PC-3 (cell line): ENCODE data around the gene FAM20B. TPM values are rescaled to one million over a fixed set of nuclear protein-coding genes. Genes with fewer than 3 reads are reported as not detected.

Experiments
- ATAC-seq: fragments of 200-7000 bp; cut with Tn5 transposase; 2 replicates; pipeline ENCODE4 v1.9.1; 2020; ENCODE audit warnings: mild to moderate bottlenecking, moderate library complexity
- BruUV-seq: library from RNA; stranded (reverse); fragments of 400-500 nt; replicated peaks from 2 replicates; lab custom pipeline; 2021; lab: Mats Ljungman, UMichigan
- CTCF ChIA-PET: fragments of 300-600 bp; sonication (Branson Sonifier 250); formaldehyde crosslinking; loops from one replicate; lab custom pipeline; 2022; ENCODE audit warnings: antibody characterized with exemption; lab: Charles Lee
- POLR2A ChIA-PET: fragments of 300-600 bp; sonication (Branson Sonifier 250); formaldehyde crosslinking; loops from one replicate; lab custom pipeline; 2022; ENCODE audit warnings: antibody characterized with exemption; ENCODE audit not compliant: unreplicated experiment; lab: Charles Lee
- DNase-seq: peaks from one replicate; pipeline ENCODE4 v3.0.0-alpha.2; 2015
- H2AFZ ChIP-seq: fragments of 300-600 bp; sonication (generic); 2 replicates; pipeline ENCODE4 v1.6.0; 2016; ENCODE audit warnings: antibody characterized with exemption, low read length
- H3F3A ChIP-seq: fragments of 300-600 bp; sonication (generic); one replicate; pipeline ENCODE4 v1.6.0; 2017; ENCODE audit warnings: antibody characterized with exemption, low read length, control low read depth, mild to moderate bottlenecking; ENCODE audit not compliant: unreplicated experiment
- H3K27ac ChIP-seq: fragments of 300-600 bp; sonication (generic); 2 replicates; pipeline ENCODE4 v1.5.1; 2016; ENCODE audit warnings: mild to moderate bottlenecking, low read length
- H3K27me3 ChIP-seq: fragments of 300-600 bp; sonication (generic); 2 replicates; pipeline ENCODE4 v1.6.1; 2016; ENCODE audit warnings: low read length, mixed read lengths
- H3K36me3 ChIP-seq: fragments of 300-600 bp; sonication (generic); 2 replicates; pipeline ENCODE4 v1.6.1; 2016; ENCODE audit warnings: low read depth, mixed run types, low read length, mixed read lengths
- H3K4me1 ChIP-seq: fragments of 300-600 bp; sonication (generic); 2 replicates; pipeline ENCODE4 v1.5.1; 2016; ENCODE audit warnings: low read length; ENCODE audit not compliant: insufficient read depth
- H3K4me2 ChIP-seq: fragments of 300-600 bp; sonication (generic); 2 replicates; pipeline ENCODE4 v1.6.0; 2016; ENCODE audit warnings: low read length
- H3K4me3 ChIP-seq: fragments of 300-600 bp; sonication (generic); 2 replicates; pipeline ENCODE4 v1.5.1; 2016; ENCODE audit warnings: mild to moderate bottlenecking, low read length, mixed read lengths
- H3K79me2 ChIP-seq: fragments of 300-600 bp; sonication (generic); 2 replicates; pipeline ENCODE4 v1.6.1; 2017; ENCODE audit warnings: low read length, mixed read lengths
- H3K9ac ChIP-seq: fragments of 300-600 bp; sonication (generic); 2 replicates; pipeline ENCODE4 v1.6.0; 2016; ENCODE audit warnings: mild to moderate bottlenecking, low read length
- H3K9me2 ChIP-seq: fragments of 300-600 bp; sonication (generic); replicated peaks from 2 replicates; pipeline ENCODE4 v1.6.1; 2016; ENCODE audit warnings: mixed run types, low read length, mixed read lengths
- H3K9me3 ChIP-seq: fragments of 300-600 bp; sonication (generic); 2 replicates; pipeline ENCODE4 v1.6.1; 2016; ENCODE audit warnings: low read length, mixed read lengths
- H4K20me1 ChIP-seq: fragments of 300-600 bp; sonication (generic); 2 replicates; pipeline ENCODE4 v1.6.1; 2016; ENCODE audit warnings: low read length, mixed read lengths
- CTCF ChIP-seq: fragments of 300-600 bp; sonication (generic); conservative IDR thresholded peaks from 2 replicates; pipeline ENCODE4 v1.5.1; 2017; ENCODE audit warnings: antibody characterized with exemption, low read depth, mild to moderate bottlenecking, low read length
- EZH2 ChIP-seq: fragments of 300-600 bp; sonication (generic); IDR thresholded peaks from one replicate; pipeline ENCODE4 v1.6.1; 2017; ENCODE audit warnings: antibody characterized with exemption, mild to moderate bottlenecking, low read length; ENCODE audit not compliant: unreplicated experiment
- EZH2phosphoT487 ChIP-seq: fragments of 300-600 bp; sonication (generic); IDR thresholded peaks from 2 replicates; pipeline ENCODE4 v1.6.1; 2018; ENCODE audit warnings: mild to moderate bottlenecking, antibody characterized with exemption, low read length, borderline replicate concordance
- intact Hi-C: fragments of 100-400 bp; cut with micrococcal nuclease; formaldehyde crosslinking; loops from 2 replicates; pipeline ENCODE4 v1.9.0; 2023
- total RNA-seq: library from RNA; depleted of rRNA; stranded (reverse); fragments of >200 nt; gene quantifications from 2 replicates; pipeline ENCODE4 v1.2.3, GENCODE V29; 2014

FAM20B gene
- total RNA-seq, 1 experiment from 2014 or later: 21.1 TPM

DNA sequence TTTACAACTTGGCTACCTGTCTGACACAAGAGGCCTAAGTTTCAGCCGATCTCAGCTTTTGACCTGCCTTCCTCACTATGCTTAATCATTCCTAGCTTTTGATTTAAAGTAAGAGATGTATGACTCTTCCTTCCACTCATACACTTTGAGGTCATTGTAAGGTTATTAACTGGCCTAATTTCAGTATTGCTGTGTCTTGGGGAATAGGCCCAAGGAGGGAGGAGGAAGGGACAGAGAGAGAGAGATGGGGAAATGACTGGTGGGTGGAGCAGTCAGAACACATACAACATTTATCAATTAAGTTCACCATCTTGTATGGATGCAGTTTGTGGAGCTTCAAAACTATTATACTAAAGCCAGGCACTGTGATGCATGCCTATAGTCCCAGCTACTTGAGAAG, 28.3 kb upstream of the FAM20B start:
- Histone ChIP-seq H3K9ac (no peak overlapping the region), H3K9me2 (no peaks in the 10 kb centered on the region), H3K4me3 (no peak overlapping the region), H3K4me1 (no peaks in the 10 kb centered on the region), H3K27ac (no peak overlapping the region), H3K27me3 (no peaks in the 10 kb centered on the region), H3K36me3 (no peaks in the 10 kb centered on the region), H3K4me2 (no peak overlapping the region), H3F3A (no peaks in the 10 kb centered on the region), H3K9me3 (no peaks in the 10 kb centered on the region), H4K20me1 (no peaks in the 10 kb centered on the region), H3K79me2 (no peaks in the 10 kb centered on the region), H2AFZ (no peak overlapping the region)
- TF ChIP-seq CTCF (no peak), EZH2 (no peak), EZH2phosphoT487 (no peak)
- ChIA-PET POLR2A (no interaction called here), CTCF (no interaction called here)
- ATAC-seq (no peak), DNase-seq (no peak)
- BruUV-seq: no TSS peak
- intact Hi-C loops: no loop called here

- TF ChIP-seq EZH2 (no peak), CTCF (no peak), EZH2phosphoT487 (no peak)
- H4K20me1 ChIP-seq: no peaks in the 10 kb centered on the region
- ChIA-PET CTCF (no interaction called here), POLR2A (interaction anchor here (0.5 kb wide), 1 partner anchor 393 kb away, joined by 3 read pairs; no protein-coding TSS in a partner anchor)
- no TSS peak for BruUV-seq
- H3K36me3 ChIP-seq: no peaks in the 10 kb centered on the region
- intact Hi-C loops: no loop called here
- DNase-seq: no peak
- H3K27me3 ChIP-seq: no peaks in the 10 kb centered on the region
- no peak for ATAC-seq
- no peak overlapping the region for H3K9ac ChIP-seq
- H3K9me3 ChIP-seq: no peaks in the 10 kb centered on the region
- H3K27ac ChIP-seq: no peak overlapping the region
- H3K79me2 ChIP-seq: no peaks in the 10 kb centered on the region
- no peaks in the 10 kb centered on the region for H3K9me2 ChIP-seq
- H2AFZ ChIP-seq: no peak overlapping the region
- H3F3A ChIP-seq: no peaks in the 10 kb centered on the region
- H3K4me1 ChIP-seq: 0 out of 2 replicates have a peak, but pooled peaks cover 5% of the 10 kb centered on the region
- H3K4me3 ChIP-seq: no peak overlapping the region
- H3K4me2 ChIP-seq: no peak overlapping the region
Measured at GRCh38 chr1:178998295-178998694, 27.4 kb upstream of the FAM20B start.

- Histone ChIP-seq H3K9me3 (no peaks in the 10 kb centered on the region), H3K9ac (no peak overlapping the region), H3F3A (no peaks in the 10 kb centered on the region), H3K4me1 (0 out of 2 replicates have a peak, but pooled peaks cover 5% of the 10 kb centered on the region), H3K79me2 (no peaks in the 10 kb centered on the region), H3K4me3 (no peak overlapping the region), H3K36me3 (no peaks in the 10 kb centered on the region), H4K20me1 (no peaks in the 10 kb centered on the region), H3K27ac (no peak overlapping the region), H3K27me3 (no peaks in the 10 kb centered on the region), H3K4me2 (no peak overlapping the region), H2AFZ (no peak overlapping the region), H3K9me2 (no peaks in the 10 kb centered on the region)
- BruUV-seq: no TSS peak
- CTCF ChIA-PET: no interaction called here
- TF ChIP-seq CTCF (no peak), EZH2phosphoT487 (no peak), EZH2 (no peak)
- ATAC-seq (no peak), DNase-seq (no peak)
- intact Hi-C loops: no loop called here
- POLR2A ChIA-PET: no interaction called here
Measured at GRCh38 chr1:178999061-178999460, 26.6 kb upstream of the FAM20B start.
